EH (cell line): ENCODE measurements around the gene PRRT1B.

ENCODE experiments used
- DNase-seq: peaks from one replicate; pipeline ENCODE4 v3.0.0-alpha.2; 2015; ENCODE audit warnings: low read depth

PRRT1B gene

DNA sequence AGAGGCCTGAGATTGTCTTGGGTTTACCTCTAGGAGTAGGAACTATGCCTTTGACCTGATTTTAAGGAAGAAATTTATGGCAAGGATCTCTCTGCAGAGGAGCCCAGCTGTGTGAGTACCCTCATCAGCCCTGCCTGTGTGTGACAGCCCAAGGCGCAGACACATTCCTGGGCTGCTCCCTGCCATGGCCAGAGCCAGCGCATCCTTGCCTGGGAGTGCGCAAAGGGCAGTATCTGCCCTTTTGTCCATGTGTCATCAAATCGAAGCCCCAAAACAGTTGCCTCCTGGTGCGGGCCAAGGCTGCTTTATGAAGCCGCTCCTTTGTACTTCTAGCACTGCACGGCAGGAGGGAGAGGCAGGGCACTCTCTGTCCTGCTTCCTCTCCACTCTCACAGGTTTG, 51.9 kb downstream of the PRRT1B start:
- DNase-seq: no peak

DNA sequence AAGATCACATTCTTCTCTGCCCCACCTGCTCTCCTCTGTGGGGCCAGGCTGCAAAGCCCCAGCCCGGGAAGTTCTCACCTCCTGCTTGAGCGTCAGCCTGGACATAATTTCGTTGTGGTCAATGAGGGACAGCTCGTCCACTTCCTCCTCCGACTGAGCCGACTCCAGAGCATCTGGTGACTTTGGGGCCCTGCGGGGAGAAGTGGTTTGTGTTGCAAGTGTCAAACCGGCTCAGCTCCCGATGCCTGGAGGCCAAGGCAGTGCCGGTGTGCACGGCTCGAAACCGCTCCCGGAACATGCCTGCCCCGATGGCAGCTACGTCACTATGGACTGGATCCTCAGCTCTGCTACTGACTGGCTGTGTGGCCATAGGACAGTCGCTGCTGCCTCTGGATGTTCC, 52.8 kb downstream of the PRRT1B start:
- no peak for DNase-seq

DNA sequence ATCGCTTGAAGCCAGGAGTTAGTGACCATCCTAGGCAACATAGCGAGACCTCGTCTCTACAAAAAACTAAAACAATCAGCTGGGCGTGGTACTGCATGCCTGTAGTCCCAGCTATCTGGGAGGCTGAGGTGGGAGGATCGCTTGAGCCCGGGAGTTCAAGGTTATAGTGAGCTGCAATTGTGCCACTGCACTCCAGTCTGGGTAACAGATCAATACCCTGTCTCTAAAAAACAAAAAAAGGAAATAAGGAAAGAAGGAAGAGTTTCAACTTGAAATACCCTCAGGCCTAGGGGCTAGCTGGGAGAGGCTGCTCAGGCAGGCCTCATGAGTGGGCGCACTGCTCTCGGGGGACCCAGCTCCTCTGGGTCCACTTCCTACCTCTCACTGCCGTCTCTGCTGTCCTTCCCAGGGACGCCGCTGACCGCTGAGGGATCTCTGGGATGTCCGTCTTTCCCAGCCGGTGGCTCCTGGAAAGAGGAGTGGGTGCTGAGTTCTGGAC, 56.4 kb downstream of the PRRT1B start:
- no peak for DNase-seq

DNA sequence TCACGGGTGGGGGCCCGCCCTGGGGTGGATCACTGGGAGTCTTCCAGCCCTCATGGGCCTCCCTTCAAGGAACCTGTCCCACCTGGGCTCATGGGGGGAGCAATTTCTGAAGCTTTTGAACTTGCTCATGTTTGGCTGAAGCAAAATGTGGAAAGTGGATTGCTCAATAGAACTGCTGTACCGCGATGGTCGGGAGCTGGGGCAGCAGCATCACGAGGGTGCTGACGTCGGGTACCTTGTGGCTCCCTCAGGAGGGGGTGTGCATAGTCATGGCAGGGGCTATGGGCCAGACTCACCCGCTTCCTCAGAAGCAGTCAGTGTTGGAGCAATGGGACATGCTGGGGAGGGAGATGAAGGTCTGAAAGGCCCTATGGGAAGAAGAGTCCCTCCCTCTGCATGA, 57.9 kb downstream of the PRRT1B start:
- DNase-seq: no peak

DNA sequence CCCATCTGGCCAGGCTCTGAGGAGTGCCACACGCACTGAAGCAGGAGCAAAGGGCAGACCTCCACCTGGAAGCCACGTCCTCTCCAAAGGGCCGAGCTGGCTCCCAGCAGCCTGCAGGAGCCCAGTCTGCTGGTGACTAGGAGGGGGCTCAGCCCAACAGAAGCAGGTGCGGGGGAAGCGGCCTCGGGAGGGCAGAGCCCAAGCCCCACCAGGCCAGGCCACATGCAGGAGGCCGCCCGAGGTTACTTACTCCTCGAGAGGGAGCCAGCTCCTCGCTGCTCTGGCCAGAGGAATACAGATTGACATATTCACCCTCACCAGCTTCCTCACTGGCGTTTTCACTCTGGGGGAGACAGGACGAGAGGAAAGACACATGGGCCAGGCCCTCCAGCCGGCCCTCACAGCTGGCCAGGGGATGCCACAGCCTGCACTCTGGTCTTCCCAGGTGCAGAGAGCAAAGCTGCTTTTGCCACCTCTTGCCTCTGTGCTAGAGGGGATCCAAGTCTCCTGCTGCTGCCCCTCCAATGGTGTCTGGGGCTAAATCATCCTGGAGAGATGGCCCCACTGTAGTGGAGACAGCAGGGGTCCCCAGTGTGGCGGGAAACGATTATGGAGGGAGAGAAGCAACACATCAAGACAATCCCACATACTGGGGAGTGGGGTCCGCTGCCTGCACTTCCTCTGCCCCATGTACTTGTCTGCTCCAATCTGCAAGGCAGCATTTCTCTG, 58.6 kb downstream of the PRRT1B start:
- no peak for DNase-seq

DNA sequence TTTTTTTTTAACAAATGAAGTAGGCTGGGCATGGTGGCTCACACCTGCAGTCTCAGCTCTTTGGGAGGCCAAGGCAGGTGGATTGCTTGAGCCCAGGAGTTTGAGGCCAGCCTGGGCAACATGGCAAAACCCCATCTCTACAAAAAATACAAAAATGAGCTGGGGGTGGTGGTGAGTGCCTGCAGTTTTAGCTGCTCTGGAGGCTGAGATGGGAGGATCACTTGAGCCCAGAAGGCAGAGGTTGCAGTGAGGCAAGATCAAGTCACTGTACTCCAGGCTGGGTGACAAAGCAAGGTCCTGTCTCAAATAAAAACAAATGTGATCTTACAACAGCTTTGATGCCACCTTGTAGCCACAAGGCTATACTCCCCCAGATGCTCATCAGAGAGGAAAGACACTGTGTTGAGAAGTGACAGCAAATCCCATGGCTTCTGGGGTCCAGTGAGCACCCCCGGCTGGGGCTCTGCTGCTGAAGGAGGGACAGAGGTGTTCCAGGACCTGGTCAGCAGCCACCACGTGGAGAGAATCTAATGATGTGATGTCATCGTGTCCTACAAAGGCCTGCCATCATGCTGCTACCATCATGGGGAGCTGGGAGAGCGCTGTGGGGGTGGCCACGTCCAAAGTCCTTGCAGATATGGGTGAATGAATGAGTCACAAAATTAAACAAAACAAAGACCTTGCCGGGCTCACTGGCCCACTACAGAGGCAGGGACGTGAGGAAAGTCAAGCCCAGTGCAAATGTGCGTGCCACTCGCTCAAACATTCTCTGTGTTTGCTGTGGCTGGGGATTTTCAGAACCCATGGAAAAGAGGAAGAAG, 60.7 kb downstream of the PRRT1B start:
- peak; percentile 41 for DNase-seq

DNA sequence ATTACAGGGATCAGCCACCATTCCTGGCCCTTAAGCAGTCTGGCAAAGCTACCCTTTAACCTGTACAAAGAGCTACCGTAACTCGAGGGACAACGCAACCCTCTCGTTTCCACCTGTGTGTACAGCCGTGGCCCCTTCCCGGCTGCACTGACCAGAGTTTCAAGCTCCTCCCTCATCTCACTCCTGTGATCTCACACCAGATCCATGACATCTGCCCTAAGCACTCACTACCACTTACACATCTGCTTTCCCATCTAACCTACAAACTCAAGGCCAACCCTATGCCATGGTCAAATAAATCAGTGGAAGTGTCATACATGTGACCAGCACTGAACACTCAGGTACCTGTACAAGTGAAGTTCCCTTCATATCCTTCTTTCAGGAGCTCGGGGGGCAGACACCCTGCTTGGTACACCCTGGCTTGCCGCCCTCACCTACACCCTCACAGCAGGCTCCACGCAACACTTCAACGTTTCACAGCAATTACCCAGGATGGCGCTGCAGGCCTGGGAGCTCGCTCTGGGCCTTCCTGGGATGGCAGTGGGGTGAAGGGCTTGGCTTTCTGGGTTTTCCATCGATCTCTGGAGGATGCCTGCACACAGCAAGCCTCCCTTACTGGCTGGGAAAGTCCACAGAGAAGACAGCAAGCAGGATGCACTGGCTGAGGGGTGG, 61.7 kb downstream of the PRRT1B start:
- DNase-seq: no peak

DNA sequence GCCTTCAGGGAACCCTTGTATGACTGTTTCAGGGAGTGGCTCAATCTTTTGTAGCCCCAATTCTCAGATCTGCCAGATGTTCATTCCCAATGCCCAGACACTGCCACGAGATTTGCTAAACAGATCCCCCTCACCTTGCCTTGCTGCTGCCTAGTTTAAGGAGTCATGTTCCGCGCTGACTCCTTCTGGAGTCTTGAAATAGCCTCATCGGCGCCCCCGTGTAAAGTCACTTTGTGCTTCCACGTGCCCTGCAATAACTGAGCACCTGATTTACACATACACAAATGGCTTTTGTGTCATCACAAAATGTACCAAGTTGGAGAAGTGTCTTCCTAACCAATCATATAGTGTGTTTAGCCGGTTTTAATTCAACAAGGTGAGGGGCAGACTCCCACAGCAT, 62.3 kb downstream of the PRRT1B start:
- no peak for DNase-seq

DNA sequence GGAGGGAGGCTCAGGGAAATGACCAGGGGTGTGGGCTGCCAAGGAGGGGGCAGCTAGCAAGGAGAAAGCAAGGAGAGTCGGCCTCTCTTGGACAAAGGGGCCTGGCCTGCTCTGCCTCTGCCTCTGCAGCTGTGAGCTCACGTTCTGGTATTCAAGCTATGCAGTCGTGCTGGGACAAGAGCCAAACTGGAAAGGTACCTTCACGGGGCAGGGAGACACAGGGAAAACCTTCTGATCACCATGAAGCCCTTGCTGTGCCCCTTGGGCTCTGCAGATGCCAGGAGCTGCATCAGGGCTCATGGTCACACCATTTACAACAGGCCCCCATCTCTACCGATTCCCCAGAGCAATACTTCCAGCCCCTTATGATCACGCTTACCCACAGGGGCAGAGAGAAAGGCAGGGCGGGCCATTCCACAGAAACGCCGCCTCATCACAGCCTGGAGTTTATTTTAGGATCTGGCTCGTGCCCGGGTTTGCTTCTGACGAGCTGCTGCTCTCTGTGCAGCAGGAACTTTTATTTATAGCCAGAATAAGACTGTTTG, 63.2 kb downstream of the PRRT1B start:
- DNase-seq: peak; percentile 94
